NCI-H187 treated with DMSO at 0.1 percent for 48 hours (cell line): ENCODE results near the gene HS6ST1.

ENCODE experiments used
- DNase-seq: peaks from one replicate; lab custom pipeline; 2025; lab: John Stamatoyannopoulos, UW

The HS6ST1 gene

DNA sequence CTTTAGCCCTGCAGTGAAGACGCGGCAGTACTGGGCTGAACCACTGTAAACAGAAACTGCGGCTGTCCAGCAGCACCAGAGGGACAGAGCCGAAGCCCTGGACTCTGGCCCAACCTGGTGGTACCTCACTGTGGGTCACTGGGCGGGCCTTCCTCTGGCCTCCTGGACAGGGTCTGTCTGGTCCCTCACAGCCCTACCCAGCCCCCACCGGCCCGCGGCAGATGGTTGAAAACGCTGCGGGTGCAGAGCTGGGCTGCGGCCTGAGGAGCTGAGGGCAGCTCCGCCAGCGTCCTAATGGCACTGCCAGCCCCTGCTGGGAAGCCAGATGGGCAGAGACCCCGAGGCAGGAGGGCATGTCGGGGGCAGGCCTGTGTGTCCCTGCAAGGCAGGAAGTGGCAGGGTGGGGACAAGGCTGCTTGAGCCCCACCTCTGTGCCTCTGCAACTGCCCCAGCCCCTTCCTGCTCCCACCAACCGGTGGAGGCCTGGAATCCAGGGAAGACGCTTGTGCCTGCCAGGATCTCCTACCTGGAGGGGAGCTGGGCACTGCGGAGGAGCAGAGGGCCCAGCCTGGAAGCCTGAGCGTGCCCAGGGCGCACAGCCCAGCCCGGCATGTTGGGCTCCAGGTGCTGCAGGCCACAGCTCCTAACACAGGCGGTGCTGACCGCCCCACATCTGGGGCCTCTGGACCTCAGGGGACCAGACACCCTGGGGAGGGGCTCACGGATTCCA, 36.3 kb downstream of the HS6ST1 start:
- no peak for DNase-seq

GRCh38 chr2:128281852-128282245, 36.8 kb downstream of the HS6ST1 start:
- DNase-seq, result no peak

DNA sequence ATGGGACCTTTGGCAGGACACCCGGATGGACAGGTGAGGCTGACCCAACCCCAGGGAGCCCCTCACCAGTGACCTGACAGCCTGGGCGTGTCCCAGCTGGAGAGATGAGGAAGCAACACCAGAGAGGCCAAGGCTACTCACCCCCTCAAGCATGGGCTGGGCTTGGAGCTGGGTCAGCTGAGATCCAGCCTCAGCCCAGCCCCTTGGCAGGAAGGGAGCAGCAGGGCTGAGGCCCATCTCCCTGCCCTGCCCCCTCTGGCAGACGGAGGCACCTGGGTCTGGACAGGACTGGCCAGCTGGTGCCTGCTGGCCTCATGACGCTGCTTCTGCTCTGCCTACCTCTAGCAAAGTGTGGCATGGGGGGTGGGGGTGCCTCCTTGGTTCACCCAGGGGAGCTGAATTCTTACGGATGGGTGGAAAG, 37.8 kb downstream of the HS6ST1 start:
- no peak for DNase-seq

DNA sequence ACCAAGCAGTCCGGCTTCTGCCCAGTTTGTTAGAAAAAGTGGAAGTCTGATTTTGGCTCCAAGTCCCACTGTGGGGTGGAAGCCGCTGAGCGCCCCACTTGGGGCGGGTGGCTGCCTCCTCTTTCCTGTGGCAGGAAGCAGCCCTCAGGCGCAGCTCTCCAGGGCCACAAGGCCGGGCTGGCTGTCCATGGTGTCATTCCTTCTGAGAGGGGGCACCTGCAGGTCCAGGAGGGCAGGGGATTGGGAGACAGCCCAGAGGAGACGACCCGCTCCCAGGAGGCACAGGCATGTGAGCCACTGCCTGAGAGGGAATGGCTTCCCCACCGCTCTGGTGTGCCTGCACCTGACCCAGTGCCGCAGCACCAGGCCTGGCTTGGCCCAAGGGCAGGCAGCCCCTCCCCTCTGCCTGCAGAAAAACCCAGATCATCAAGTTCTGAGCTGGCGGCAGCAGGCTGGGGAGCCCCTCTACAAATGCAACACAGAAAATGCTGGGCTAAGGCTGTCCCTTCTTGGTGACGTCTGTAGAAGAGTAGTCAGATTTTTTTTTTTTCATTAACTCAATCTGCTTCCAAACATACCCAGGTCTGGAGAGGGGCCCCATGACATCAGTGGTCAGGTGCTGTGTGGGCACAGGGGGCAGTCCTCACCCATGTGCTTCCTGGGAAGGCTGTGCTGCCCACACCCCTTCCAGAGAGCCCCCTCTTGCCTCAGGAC, 38.4 kb downstream of the HS6ST1 start:
- DNase-seq, result no peak

DNA sequence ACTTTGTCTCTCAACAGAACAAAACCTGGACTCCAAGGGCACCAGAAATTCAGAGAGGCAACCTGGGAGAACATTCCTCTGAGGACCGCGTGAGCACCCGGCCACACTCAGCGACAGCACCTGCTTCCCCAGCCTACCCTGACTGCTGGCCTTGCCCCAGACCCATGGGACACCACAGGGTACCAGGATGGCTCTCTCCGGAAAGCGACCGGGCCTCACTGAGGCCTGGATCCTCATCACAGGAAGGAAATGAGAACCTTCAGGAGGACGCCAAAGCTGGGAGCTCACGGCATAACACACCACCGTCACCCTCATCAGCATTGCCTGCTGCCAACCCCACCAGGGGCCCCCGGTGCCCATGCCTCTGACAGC, 38.9 kb downstream of the HS6ST1 start:
- no peak for DNase-seq

GRCh38 chr2:128279009-128279408, 39.7 kb downstream of the HS6ST1 start:
- no peak for DNase-seq

GRCh38 chr2:128277961-128278681, 40.5 kb downstream of the HS6ST1 start:
- no peak for DNase-seq

DNA sequence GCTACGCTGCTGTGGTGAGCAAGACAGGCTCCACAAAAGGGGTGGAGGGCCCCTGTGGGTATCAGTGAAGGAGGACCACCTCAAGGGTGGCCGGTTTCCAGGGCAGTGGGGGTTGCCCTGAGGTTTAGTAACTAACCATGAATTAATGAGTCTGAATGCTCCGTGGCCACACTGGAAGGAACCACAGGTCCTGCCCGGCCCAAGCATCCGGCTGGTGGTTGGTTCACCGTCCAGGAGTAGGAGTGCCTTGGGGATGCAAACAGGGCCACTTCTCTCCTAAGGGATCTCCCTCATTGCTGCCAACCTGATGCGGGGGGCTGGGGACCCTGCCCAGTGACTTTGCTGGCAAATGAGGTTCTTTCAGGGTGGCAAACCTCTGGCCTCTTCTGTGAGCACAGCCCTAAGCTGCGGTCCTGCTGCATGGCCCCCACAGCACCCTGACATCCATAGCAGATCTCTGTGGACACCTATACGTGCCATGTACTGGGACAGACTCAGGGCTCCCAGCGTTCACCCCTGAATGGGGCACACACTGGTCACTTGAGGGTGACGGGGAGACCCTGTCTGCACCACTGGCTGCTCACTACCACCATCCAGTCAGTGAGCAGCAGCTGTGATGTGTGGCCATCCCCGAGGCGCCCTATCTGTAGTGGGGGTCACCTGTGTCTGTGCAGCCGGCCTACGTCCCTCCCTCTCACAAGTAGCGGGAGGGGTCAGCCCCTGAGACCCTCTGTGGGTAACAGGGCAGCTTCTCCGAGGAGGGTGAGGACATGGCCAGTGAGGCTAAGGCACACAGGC, 41.6 kb downstream of the HS6ST1 start:
- DNase-seq, result no peak

- no peak for DNase-seq
These were observed 43.1 kb downstream of the HS6ST1 start for GRCh38 chr2:128275498-128276045.

DNA sequence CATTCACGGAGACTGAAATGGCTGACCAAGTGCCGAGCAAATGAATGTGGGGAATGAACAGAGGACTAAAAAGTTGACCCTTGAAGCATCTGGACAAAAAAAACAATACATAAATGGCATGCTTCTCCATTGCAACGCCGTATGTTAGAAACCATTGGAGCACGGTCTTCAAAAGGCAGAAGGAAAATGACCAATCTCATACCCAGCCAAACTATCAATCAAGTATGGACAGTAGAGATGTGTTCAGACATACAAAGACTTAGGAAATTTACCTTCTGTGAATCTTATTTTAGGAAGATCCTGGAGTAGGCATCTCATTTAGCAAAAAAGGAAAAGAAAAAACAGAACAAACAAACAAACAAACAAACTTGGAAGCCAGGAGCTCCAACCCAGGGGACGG, 44.5 kb downstream of the HS6ST1 start:
- DNase-seq, result no peak

- no peak for DNase-seq
These were observed 45.1 kb downstream of the HS6ST1 start for GRCh38 chr2:128273469-128274081.

GRCh38 chr2:128272601-128273468, 45.8 kb downstream of the HS6ST1 start:
- DNase-seq, result no peak

GRCh38 chr2:128271911-128272600, 46.6 kb downstream of the HS6ST1 start:
- no peak for DNase-seq

DNA sequence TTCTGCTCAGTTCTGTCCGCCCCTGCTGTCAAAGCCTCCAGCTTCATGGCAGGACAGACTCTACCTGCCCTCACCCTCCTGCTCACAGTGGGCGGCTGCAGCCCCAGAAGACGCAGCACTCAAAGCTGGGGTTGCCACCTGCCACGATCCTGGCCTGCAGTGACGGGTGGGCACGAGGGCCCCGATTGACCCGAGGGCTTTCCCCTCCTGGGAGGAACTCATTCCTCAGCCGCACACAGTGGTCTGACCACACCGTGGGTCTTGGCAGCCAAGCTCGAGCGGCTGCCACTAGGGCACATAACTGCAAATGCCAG, 47.1 kb downstream of the HS6ST1 start:
- no peak for DNase-seq

DNA sequence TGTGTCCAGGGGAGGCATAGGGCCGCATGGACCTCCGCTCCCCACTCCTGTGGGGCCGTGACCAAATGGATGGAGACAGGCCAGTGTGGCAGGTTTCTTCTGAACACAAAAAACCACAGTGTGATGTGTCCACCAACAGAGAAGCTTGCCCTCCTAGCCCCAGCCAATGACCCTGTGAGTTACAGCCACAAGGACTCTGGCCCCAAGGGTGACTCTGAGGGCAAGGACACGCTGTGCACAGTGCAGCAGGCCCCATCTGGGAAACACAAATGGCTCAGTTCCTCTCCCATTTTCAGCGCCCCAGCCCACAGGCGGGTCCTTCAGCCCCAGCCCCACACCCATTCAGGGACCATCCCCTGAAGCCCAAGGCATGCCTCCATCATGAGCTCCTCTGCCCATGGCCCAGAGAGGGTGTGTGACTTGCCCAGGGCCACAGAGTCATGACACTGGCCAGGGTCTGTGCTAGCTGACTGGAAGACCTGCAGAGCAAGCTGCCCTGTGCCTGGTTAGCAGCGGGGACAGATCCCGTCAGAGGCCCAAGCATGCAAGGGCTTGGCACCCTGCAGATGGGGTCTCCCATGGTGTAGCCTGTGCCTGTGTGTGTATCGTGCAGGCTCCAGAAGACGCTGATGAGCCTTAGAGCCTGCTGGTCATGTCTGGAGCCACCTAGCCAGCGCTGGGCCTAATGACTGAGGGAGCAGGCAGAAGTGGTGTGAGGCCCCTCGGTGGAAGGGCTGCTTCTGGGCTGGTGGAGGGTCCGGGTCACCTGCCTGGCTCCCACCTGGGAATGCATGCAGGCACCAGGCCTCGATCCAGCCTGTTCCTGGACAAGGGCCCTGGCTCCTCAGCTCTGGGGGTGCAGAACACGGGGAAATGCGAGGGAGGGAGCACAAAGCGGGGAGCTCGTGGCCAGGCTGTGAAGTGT, 47.7 kb downstream of the HS6ST1 start:
- DNase-seq, result no peak

DNA sequence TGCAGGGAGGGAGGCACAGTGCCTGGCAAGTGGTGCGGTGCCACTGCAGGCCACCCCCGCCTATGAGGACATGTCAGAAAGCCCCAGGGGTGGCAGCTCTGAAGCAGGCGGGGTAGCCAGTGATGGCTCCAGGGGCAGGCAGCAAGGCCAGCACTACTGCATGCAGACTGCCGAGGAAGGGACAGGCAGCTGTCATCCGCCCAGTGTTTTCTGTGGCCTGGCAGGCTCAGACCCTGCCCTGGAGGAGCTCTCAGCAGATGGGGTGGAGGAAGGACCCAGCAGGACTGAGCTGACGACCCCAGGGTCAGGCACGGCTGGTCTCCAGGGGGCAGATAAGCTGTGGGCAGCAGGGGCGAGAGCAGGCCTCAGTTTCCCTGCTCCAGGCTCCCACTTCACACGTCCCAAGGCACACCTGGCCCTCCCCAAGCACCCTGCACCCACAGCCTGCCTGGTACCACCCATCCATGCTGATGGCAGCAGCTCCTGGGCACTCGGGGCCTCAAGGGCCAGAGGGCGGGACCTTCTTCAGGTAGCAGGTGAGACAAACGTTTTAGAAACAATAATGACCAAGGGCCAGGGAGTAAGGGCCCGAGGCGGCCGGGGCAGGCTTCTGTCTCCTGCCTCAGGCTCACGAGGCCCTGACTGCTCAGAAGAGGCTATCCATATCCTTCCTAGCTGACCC, 48.5 kb downstream of the HS6ST1 start:
- no peak for DNase-seq

- no peak for DNase-seq
These were observed 49.3 kb downstream of the HS6ST1 start for GRCh38 chr2:128269063-128269989.
